ENCODE results near the gene OR4F6.

- no peak for TF ChIP-seq EP300 (IDR thresholded peaks at IDR 0.05)
- TF ChIP-seq CTCF (IDR thresholded peaks at IDR 0.05) = no peak
These were observed 28.2 kb upstream of the OR4F6 start for GRCh38 chr15:101775136-101775535.
